Activated CD4-positive, alpha-beta T cell treated with anti-CD3 and anti-CD28 coated beads, Interleukin-2, Interleukin-4, amounts not matched to agents 100 ng/mL and 50 ng/mL, durations not matched to agents 16 hours and 8 hours (primary cell): ENCODE data around the gene KIF17.

Experiments
- DNase-seq: peaks from one replicate; pipeline ENCODE4 v3.0.0-alpha.2; 2020; ENCODE audit warnings: low spot score

KIF17 gene

DNA sequence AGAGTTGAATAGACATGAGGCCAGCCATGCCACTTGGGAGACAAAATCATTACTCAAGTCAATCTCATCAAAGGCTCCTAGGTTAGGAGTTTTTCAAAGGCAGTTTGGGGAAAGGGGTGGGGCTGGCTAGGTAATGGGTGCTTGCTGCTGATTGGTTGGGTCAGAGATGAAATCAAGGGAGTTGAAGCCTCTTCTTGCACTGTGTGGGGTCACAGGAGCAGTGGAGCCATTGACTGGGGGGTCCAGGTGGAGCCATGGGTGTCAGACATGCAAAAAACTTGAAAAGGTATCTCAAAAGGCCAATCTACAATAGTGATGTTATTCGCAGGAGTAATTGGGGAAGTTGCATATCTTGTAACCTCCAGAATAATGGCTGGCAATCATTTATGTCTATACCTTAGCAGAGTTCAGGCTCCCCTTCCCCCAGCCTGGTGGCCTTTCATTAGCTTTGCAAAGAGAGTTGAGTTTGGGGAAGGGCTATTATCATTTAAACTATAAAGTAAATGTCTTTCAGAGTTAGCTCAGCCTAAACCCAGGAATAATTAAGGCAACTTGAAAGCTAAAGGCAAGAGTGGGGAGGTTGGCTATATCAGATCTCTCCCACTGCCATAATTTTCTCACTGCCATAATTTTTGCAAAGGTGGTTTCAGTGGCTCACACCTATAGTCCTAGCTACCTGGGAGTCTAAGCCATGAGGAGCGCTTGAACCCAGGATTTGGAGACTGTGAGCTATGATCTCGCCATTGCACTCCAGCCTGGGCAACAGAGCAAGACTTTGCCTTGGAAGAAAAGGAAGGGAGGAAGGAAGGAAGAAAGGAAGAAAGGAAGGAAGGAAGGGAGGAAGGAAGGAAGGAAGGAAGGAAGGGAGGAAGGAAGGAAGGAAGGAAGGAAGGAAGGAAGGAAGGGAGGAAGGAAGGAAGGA lies 92.4 kb downstream of the KIF17 start:
- no peak for DNase-seq

DNA sequence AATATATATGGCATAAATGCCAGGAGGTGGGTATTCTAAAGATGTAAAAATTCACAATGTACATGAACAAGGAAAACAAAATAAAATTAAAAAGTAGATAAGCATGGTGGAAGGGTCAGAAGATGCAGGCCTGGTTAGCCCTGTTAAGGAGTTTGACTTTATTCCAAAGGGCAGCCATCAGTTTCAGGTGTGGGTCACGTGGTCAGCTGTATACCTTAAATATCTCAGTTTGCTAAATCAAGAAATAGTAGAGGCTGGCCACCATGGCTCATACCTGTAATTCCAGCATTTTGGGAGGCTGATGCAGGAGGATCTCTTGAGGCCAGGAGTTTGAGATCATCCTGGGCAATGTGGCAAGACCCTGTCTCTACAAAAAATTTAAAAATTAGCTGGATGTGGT lies 93.1 kb downstream of the KIF17 start:
- no peak for DNase-seq

DNA sequence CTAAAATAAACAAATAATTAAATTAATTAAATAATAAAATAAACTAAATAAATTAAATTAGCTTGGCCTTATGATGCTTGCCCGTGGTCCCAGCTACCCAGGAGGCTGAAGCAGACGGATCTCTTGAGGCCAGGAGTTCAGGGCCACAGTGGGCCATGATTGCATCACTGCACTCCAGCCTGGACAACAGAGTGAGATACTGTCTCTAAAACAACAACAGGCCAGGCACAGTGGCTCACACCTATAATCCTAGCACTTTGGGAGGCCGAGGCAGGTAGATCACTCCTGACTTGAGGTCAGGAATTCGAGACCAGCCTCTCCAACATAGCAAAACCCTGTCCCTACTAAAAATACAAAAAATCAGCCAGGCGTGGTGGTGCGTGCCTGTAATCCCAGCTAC lies 96.8 kb downstream of the KIF17 start:
- no peak for DNase-seq

DNA sequence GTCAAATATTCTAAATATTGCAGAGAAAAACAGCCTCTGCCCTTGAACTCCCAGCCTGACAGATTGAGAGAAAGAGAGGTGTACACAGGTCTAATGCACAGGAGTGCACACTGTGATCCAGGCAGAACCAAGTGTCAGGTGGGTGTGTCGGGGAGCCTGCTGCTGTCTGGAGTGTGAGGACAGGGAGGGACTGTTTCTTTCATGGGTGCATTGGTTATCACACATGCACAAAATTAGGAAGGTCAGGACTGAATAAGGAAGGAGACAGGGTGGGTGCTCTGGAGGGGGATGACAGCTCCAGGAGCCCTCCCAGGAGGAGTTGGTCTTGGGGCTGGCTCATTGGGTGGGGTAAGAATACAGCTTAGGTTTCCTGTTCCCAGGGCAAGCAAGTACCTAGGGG lies 97.8 kb downstream of the KIF17 start:
- no peak for DNase-seq

DNA sequence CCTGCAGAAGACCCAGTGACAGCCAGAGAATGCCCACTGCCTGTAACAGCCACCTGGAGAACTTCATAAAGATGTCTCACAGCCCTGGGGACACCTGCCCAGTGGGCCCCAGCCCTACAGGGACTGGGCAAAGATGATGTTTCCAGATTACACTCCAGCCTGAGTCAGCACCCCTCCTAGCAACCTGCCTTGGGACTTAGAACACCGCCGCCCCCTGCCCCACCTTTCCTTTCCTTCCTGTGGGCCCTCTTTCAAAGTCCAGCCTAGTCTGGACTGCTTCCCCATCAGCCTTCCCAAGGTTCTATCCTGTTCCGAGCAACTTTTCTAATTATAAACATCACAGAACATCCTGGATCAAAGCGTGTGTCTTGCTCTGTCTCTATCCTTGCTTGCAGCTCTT lies 99.3 kb downstream of the KIF17 start:
- DNase-seq, result no peak

DNA sequence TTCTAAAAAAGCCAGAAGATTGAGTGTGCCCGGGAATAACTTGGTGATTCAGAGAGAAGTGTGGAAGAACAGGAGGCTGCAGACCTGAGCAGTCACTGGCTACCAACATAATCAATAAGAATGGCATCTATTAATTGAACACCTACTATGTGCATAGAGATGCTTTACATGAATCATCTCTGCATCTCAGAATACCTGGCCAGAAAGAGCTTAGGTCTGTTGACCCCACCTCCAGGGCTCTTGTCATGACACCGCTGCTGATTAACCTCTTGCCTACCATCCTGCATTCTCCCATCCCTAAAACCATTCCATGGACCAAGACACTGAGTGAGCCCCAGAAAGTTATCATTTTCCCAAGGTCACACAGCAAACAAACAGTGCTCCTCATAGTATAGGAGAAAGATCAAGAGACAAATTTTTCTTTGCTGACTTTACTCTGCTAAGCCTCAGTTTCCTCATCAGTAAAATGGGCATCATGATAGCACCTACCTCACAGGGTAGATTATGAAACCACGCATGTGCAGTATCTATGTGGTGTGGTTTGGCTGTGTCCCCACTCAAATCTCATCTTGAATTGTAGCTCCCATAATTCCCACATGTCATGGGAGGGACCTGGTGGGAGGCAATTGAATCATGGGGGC lies 100.8 kb downstream of the KIF17 start:
- no peak for DNase-seq

DNA sequence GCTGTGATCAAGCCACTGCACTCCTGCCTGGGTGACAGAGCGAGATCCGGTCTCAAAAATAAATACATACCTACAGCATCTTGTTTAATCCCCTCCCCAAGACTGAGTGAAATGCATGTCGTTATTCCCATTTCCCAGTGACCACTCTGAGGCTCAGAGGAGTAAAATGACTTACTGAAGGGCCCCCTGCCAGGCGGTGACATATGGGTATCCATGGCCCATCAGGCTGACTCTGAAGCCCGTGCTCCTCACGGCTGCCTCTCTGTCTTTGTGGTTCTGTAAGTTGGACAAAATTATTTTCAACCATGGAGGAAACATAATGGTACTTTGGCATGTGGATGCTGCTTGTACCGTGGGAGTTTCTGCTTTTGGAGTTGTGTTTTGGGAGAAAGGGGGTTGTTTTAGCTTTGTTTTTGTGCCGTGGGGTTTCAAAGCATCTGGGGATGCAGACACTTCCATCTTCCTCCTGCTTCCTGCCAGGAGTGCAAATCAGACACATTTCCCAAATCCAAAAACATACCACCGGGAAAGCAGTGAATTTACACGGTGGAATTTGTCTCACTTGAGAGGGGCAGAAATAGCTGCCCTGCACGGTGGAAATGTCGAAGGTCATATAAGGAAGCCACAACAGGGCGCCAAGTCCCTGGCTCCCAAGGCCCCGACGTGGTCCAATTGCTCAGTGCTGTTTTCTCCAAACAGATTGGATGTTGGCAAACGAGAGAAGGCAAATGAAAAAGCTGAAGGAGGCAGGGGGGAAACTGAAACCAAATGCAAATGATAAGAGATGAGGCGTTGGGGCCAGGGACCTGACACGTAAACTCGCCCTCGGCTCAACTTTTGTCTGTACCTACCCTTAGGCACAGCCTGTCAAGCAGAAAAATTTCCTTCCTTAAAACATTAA lies 101.6 kb downstream of the KIF17 start:
- no peak for DNase-seq

DNA sequence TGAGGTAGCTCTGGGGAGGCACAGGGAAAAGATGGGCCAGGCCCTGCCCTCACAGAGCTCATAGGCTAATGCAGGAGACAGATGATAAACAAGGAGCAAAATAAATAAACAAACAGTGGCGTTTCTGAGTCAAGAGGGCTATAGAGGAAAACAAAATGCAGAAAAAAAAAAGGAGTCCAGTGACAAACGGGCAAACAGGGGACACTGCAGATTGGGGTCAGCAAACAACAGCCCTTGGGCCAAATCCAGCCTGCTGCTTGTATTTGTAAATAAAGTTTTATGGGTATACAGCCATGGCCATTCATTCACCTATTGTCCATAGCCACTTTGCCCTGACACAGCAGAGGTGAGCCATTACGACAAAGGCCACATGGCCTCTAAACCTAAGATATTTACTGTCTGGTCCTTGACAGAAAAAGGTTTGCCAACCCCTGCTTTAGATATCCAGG lies 103.7 kb downstream of the KIF17 start:
- no peak for DNase-seq
